Hepatocyte (in vitro differentiated cells): ENCODE data around the gene ATP8A1. TPM values are rescaled to one million over a fixed set of nuclear protein-coding genes. Genes with fewer than 3 reads are reported as not detected.

Experiments
- DNase-seq: peaks from one replicate; pipeline ENCODE4 v3.0.0-alpha.2; 2016; ENCODE audit warnings: low spot score
- H2AFZ ChIP-seq: fragments of 200-600 bp; sonication (generic); 2 replicates; pipeline ENCODE4 v1.6.0; 2016; ENCODE audit warnings: antibody characterized with exemption, mild to moderate bottlenecking
- H3K27ac ChIP-seq: fragments of 200-600 bp; sonication (generic); 2 replicates; pipeline ENCODE4 v1.5.1; 2016; ENCODE audit warnings: mild to moderate bottlenecking
- H3K27me3 ChIP-seq: fragments of 200-600 bp; sonication (generic); 2 replicates; pipeline ENCODE4 v1.6.1; 2016
- H3K36me3 ChIP-seq: fragments of 200-600 bp; sonication (generic); replicated peaks from 2 replicates; pipeline ENCODE4 v1.5.1; 2016; ENCODE audit warnings: low read depth; ENCODE audit not compliant: insufficient read depth
- H3K4me1 ChIP-seq: fragments of 200-600 bp; sonication (generic); 2 replicates; pipeline ENCODE4 v1.5.1; 2016; ENCODE audit warnings: mild to moderate bottlenecking, moderate library complexity; ENCODE audit not compliant: insufficient read depth
- H3K4me2 ChIP-seq: fragments of 200-600 bp; sonication (generic); 2 replicates; pipeline ENCODE4 v1.6.0; 2016
- H3K4me3 ChIP-seq: fragments of 200-600 bp; sonication (generic); 2 replicates; pipeline ENCODE4 v1.5.1; 2016; ENCODE audit warnings: mild to moderate bottlenecking
- H3K79me2 ChIP-seq: fragments of 200-600 bp; sonication (generic); 2 replicates; pipeline ENCODE4 v1.6.0; 2017; ENCODE audit warnings: mild to moderate bottlenecking
- H3K9me2 ChIP-seq: fragments of 200-600 bp; sonication (generic); replicated peaks from 2 replicates; pipeline ENCODE4 v1.6.0; 2017; ENCODE audit warnings: mild to moderate bottlenecking; ENCODE audit not compliant: insufficient read depth
- H3K9me3 ChIP-seq: fragments of 200-600 bp; sonication (generic); 2 replicates; pipeline ENCODE4 v1.5.1; 2016; ENCODE audit warnings: low read depth, mild to moderate bottlenecking
- H4K20me1 ChIP-seq: fragments of 200-600 bp; sonication (generic); 2 replicates; pipeline ENCODE4 v1.6.0; 2016; ENCODE audit warnings: mild to moderate bottlenecking; ENCODE audit not compliant: insufficient read depth, poor library complexity, severe bottlenecking
- EZH2 ChIP-seq: fragments of 200-600 bp; sonication (generic); IDR thresholded peaks from 2 replicates; pipeline ENCODE4 v1.6.1; 2016; ENCODE audit warnings: antibody characterized with exemption, mild to moderate bottlenecking, borderline replicate concordance
- EZH2phosphoT487 ChIP-seq: fragments of 200-600 bp; sonication (generic); IDR thresholded peaks from one replicate; pipeline ENCODE4 v1.6.1; 2018; ENCODE audit warnings: antibody characterized with exemption, mild to moderate bottlenecking, low read depth, moderate library complexity; ENCODE audit not compliant: unreplicated experiment, severe bottlenecking
- WGBS: methylation state at CpG from one replicate; pipeline ENCODE4 v1.1.6; 2016; ENCODE audit warnings: low lambda C conversion rate; ENCODE audit errors: missing lambda C conversion rate; 5-methylcytosine and 5-hydroxymethylcytosine counted together
- polyA plus RNA-seq: library from polyadenylated mRNA; unstranded; fragments of >200 nt; fragmentation: Nextera tagmentation; extraction: Ambion mirVana; gene quantifications from 2 replicates; pipeline ENCODE4 v1.2.1, GENCODE V29; 2016
- total RNA-seq: library from RNA; depleted of rRNA; stranded (reverse); fragments of >200 nt; gene quantifications from 2 replicates; pipeline ENCODE4 v1.2.3, GENCODE V29; 2014
- TF ChIP-seq, protein P1 (sequence below): fragments of 200-600 bp; sonication (generic); IDR thresholded peaks from 2 replicates; pipeline ENCODE4 v1.5.1; 2016; ENCODE audit warnings: antibody characterized with exemption, mild to moderate bottlenecking; ENCODE audit not compliant: poor library complexity

ATP8A1 gene
- total and polyA plus RNA-seq, 2 experiments from 2014 or later: 3.3 to 42.1 TPM

- no peaks in the 10 kb centered on the region for H3K27me3 ChIP-seq
- no peaks in the 10 kb centered on the region for H3K36me3 ChIP-seq
- TF ChIP-seq EZH2 (no peak), EZH2phosphoT487 (no peak)
- TF ChIP-seq, protein P1, sequence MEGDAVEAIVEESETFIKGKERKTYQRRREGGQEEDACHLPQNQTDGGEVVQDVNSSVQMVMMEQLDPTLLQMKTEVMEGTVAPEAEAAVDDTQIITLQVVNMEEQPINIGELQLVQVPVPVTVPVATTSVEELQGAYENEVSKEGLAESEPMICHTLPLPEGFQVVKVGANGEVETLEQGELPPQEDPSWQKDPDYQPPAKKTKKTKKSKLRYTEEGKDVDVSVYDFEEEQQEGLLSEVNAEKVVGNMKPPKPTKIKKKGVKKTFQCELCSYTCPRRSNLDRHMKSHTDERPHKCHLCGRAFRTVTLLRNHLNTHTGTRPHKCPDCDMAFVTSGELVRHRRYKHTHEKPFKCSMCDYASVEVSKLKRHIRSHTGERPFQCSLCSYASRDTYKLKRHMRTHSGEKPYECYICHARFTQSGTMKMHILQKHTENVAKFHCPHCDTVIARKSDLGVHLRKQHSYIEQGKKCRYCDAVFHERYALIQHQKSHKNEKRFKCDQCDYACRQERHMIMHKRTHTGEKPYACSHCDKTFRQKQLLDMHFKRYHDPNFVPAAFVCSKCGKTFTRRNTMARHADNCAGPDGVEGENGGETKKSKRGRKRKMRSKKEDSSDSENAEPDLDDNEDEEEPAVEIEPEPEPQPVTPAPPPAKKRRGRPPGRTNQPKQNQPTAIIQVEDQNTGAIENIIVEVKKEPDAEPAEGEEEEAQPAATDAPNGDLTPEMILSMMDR: no peak
- WGBS: 89% methylated on average over 4 of the region's 4 CpGs
- no peaks in the 10 kb centered on the region for H4K20me1 ChIP-seq
- no peak for DNase-seq
- no peaks in the 10 kb centered on the region for H3K9me3 ChIP-seq
- no peaks in the 10 kb centered on the region for H3K4me1 ChIP-seq
- H3K9me2 ChIP-seq: no peaks in the 10 kb centered on the region
- no peak overlapping the region for H2AFZ ChIP-seq
- no peak overlapping the region for H3K4me3 ChIP-seq
- no peaks in the 10 kb centered on the region for H3K79me2 ChIP-seq
- no peak overlapping the region for H3K4me2 ChIP-seq
- H3K27ac ChIP-seq: no peak overlapping the region
Observed at GRCh38 chr4:42411803-42412202, 245.1 kb downstream of the ATP8A1 start.

DNA sequence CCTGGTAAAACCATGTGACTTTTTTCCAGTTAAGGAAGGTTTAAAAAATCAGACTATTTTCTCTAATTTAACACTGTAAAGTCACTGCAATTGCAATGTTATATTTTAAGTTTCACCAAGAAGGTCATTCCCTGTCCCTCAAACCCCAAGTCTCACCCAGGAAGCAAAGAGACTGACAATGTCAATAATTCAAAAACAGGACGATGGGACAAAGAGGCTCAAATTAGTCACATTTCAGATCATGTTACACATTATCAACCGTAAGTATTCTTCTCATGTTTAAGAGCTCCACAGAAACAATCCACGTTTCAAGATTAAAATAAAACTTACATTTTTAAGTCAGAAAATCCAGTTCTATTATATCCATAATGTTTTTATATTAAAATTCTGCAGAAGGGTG lies 246.5 kb downstream of the ATP8A1 start:
- no peaks in the 10 kb centered on the region for H3K9me3 ChIP-seq
- no peak for DNase-seq
- no peaks in the 10 kb centered on the region for H3K27me3 ChIP-seq
- TF ChIP-seq, protein P1: no peak
- TF ChIP-seq EZH2phosphoT487 (no peak), EZH2 (no peak)
- H4K20me1 ChIP-seq: no peaks in the 10 kb centered on the region
- no peak overlapping the region for H3K4me3 ChIP-seq
- no peak overlapping the region for H2AFZ ChIP-seq
- H3K27ac ChIP-seq: no peak overlapping the region
- H3K36me3 ChIP-seq: no peaks in the 10 kb centered on the region
- H3K4me1 ChIP-seq: no peaks in the 10 kb centered on the region
- no peaks in the 10 kb centered on the region for H3K9me2 ChIP-seq
- H3K79me2 ChIP-seq: no peaks in the 10 kb centered on the region
- 57% methylated on average over 3 of the region's 3 CpGs for WGBS
- no peak overlapping the region for H3K4me2 ChIP-seq

GRCh38 chr4:42404001-42404400 lies 252.9 kb downstream of the ATP8A1 start:
- no peak overlapping the region for H3K27ac ChIP-seq
- no peaks in the 10 kb centered on the region for H3K36me3 ChIP-seq
- H2AFZ ChIP-seq: no peak overlapping the region
- no peaks in the 10 kb centered on the region for H4K20me1 ChIP-seq
- peaks cover 52% of the 10 kb centered on the region for H3K27me3 ChIP-seq
- WGBS: 72% methylated on average over 6 of the region's 6 CpGs
- peaks cover 2% of the 10 kb centered on the region for H3K4me1 ChIP-seq
- no peak for DNase-seq
- H3K4me2 ChIP-seq: no peak overlapping the region
- H3K9me3 ChIP-seq: no peaks in the 10 kb centered on the region
- no peaks in the 10 kb centered on the region for H3K79me2 ChIP-seq
- H3K9me2 ChIP-seq: no peaks in the 10 kb centered on the region
- H3K4me3 ChIP-seq: no peak overlapping the region
- TF ChIP-seq EZH2: no peak
- TF ChIP-seq, protein P1: no peak
- no peak for TF ChIP-seq EZH2phosphoT487

DNA sequence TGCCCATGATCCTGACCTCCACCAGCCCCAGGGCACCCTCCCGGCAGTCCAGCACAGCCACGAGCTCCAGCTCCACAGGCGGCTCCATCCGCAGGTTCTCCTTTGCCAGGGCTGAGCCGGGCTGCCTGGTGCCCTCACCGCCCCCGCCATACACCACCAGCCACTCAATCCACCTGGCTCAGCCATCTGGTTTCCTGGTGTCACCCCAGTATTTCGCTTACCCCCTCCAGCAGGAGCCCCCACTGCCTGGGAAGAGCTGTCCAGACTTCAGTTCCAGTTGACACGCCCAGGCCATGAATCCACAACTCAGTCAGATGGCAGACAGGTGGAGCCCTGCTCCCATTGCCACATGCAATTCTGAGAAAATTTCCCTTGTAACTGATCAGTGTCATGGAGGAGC lies 255.7 kb downstream of the ATP8A1 start:
- TF ChIP-seq EZH2 (no peak), EZH2phosphoT487 (no peak)
- TF ChIP-seq, protein P1: peak; percentile 25
- Histone ChIP-seq H3K36me3 (no peaks in the 10 kb centered on the region), H3K27ac (no peak overlapping the region), H3K9me3 (no peaks in the 10 kb centered on the region), H4K20me1 (no peaks in the 10 kb centered on the region), H3K4me2 (no peak overlapping the region), H3K27me3 (peaks cover 80% of the 10 kb centered on the region), H2AFZ (no peak overlapping the region), H3K4me3 (no peak overlapping the region), H3K4me1 (peaks cover 27% of the 10 kb centered on the region), H3K79me2 (no peaks in the 10 kb centered on the region), H3K9me2 (no peaks in the 10 kb centered on the region)
- WGBS: 84% methylated on average over 9 of the region's 9 CpGs
- peak; percentile 9 for DNase-seq
